Activated naive CD8-positive, alpha-beta T cell treated with anti-CD3 and anti-CD28 coated beads for 36 hours (primary cell): ENCODE results near the gene TNIP3. TPM values are rescaled to one million over a fixed set of nuclear protein-coding genes. Genes with fewer than 3 reads are reported as not detected.
"Not testable (repeated sequence)": the region's sequence is repeated elsewhere in the genome, so short reads cannot be mapped to it uniquely, and the experiment has no call there.

Experiments used
- DNase-seq: peaks from one replicate; pipeline ENCODE4 v3.0.0; 2021
- H3K27ac Mint-ChIP-seq: one replicate; pipeline ENCODE4 v1.8.0; 2022; ENCODE audit warnings: mild to moderate bottlenecking, moderate library complexity, mixed read lengths
- H3K27me3 Mint-ChIP-seq: one replicate; pipeline ENCODE4 v1.8.0; 2022; ENCODE audit warnings: mild to moderate bottlenecking, mixed read lengths
- H3K36me3 Mint-ChIP-seq: one replicate; pipeline ENCODE4 v1.8.0; 2021; ENCODE audit warnings: mild to moderate bottlenecking, mixed read lengths
- H3K4me1 Mint-ChIP-seq: one replicate; pipeline ENCODE4 v1.8.0; 2021; ENCODE audit warnings: mixed read lengths
- H3K4me3 Mint-ChIP-seq: one replicate; pipeline ENCODE4 v1.8.0; 2022; ENCODE audit warnings: mild to moderate bottlenecking, moderate library complexity, mixed read lengths
- H3K9me3 Mint-ChIP-seq: one replicate; pipeline ENCODE4 v1.8.0; 2022; ENCODE audit warnings: mixed read lengths
- total RNA-seq, 2 experiments: library from RNA; stranded (reverse); gene quantifications; one replicate each; pipeline ENCODE4 v1.2.3, GENCODE V29; 2021

TNIP3 gene
- total RNA-seq, 2 experiments from 2014 or later: 3.3 TPM

GRCh38 chr4:121187206-121187605, 23.1 kb upstream of the TNIP3 start:
- peaks cover 47% of the 10 kb centered on the region for H3K4me1 Mint-ChIP-seq
- peaks cover 2% of the 10 kb centered on the region for H3K9me3 Mint-ChIP-seq
- no peak for DNase-seq
- H3K27me3 Mint-ChIP-seq: no peaks in the 10 kb centered on the region
- no peak overlapping the region for H3K27ac Mint-ChIP-seq
- H3K36me3 Mint-ChIP-seq: peaks cover 15% of the 10 kb centered on the region
- H3K4me3 Mint-ChIP-seq: no peak overlapping the region

- no peak for DNase-seq
- H3K27me3 Mint-ChIP-seq: no peaks in the 10 kb centered on the region
- peaks cover 2% of the 10 kb centered on the region for H3K9me3 Mint-ChIP-seq
- peaks cover 50% of the 10 kb centered on the region for H3K4me1 Mint-ChIP-seq
- H3K4me3 Mint-ChIP-seq: no peak overlapping the region
- H3K36me3 Mint-ChIP-seq: peaks cover 19% of the 10 kb centered on the region
- H3K27ac Mint-ChIP-seq: no peak overlapping the region
Observed at GRCh38 chr4:121185960-121186359, 21.8 kb upstream of the TNIP3 start.

DNA sequence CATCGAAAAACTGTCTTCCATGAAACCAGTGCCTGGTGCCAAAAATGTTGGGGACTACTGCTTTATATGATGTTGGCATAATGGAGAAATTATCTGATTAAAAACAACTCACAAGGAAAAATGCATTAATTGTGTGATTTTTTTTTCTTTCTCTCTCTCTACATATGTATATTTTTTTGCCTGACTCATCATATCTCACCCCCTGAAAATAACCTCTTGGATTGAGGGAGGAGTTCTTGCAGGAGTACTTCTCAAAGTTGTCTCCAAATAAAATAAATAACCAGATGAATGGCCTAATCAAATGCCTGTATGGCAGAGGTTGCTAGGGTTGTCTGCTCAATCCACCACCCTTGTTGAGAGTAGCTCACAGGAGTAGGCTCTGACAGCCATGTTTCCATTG, 19.9 kb upstream of the TNIP3 start:
- no peaks in the 10 kb centered on the region for H3K27me3 Mint-ChIP-seq
- H3K4me1 Mint-ChIP-seq: peaks cover 47% of the 10 kb centered on the region
- H3K4me3 Mint-ChIP-seq: no peak overlapping the region
- no peak for DNase-seq
- peaks cover 33% of the 10 kb centered on the region for H3K36me3 Mint-ChIP-seq
- H3K9me3 Mint-ChIP-seq: peaks cover 7% of the 10 kb centered on the region
- H3K27ac Mint-ChIP-seq: no peak overlapping the region

DNA sequence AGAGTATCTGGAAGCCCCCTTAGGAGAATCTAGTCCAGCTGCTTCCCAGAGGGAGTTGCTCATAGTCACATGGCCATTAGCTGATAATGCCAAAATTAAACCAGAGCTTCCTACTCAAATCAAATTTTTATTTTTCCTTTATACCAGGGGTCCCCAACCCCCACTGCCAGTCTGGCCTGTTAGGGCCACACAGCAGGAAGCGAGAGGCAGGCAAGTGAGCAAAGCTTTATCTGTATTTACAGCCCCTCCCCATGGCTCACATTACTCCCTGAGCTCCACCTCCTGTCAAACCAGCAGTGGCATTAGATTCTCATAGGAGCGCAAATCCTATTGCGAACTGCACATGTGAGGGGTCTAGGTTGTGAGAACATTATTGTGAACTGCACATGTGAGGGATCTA, 19.2 kb upstream of the TNIP3 start:
- Mint-ChIP-seq H3K4me1 (peaks cover 46% of the 10 kb centered on the region), H3K9me3 (peaks cover 9% of the 10 kb centered on the region), H3K36me3 (peaks cover 38% of the 10 kb centered on the region), H3K4me3 (no peak overlapping the region), H3K27me3 (no peaks in the 10 kb centered on the region), H3K27ac (peak overlapping the region; percentile 13)
- DNase-seq: no peak

DNA sequence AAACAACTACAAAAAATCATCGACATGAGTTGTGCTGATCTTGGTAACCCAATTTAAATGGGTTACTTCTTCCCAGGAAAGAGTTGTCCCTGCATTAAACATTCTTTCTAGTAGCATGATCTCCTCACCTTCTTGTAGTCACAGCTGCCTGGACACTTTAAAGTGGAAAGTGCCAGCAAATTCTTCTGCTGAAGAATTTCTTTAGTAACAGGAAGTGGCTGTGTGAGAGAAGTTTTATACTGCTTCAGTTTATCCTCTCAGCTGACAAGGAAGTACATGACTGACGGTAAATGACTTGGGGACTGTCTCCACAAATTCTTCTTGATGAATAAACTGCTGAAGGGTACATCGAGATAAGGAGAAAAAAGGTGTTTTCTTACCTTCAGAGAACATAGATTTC, 18.2 kb upstream of the TNIP3 start:
- H3K27ac Mint-ChIP-seq: peak overlapping the region; percentile 92
- H3K9me3 Mint-ChIP-seq: peaks cover 9% of the 10 kb centered on the region
- H3K36me3 Mint-ChIP-seq: peaks cover 37% of the 10 kb centered on the region
- DNase-seq: no peak
- H3K4me3 Mint-ChIP-seq: peak overlapping the region; percentile 78
- H3K27me3 Mint-ChIP-seq: no peaks in the 10 kb centered on the region
- H3K4me1 Mint-ChIP-seq: peaks cover 52% of the 10 kb centered on the region

GRCh38 chr4:121181493-121181892, 17.4 kb upstream of the TNIP3 start:
- peak overlapping the region; percentile 53 for H3K4me3 Mint-ChIP-seq
- H3K27me3 Mint-ChIP-seq: no peaks in the 10 kb centered on the region
- peaks cover 55% of the 10 kb centered on the region for H3K4me1 Mint-ChIP-seq
- peak overlapping the region; percentile 69 for H3K27ac Mint-ChIP-seq
- H3K36me3 Mint-ChIP-seq: peaks cover 34% of the 10 kb centered on the region
- peaks cover 9% of the 10 kb centered on the region for H3K9me3 Mint-ChIP-seq
- no peak for DNase-seq

DNA sequence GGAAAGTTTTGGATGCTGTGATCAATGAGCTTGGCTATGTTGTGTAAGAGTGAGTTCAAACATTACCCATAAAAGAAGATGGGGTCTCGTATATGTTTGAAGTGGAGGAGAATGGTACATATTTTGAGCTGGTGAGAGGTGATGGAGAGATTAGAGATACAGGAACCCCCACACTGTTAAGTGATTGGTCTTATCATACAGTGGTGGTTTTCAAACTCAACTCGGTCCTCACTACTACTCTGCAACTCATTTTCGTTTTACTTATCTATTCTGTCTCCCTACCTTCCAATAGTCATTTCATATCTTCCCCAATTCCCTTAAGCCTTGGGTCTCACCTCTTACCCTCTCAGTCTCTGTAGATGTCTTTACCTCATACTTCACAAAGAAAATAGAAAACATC, 16.4 kb upstream of the TNIP3 start:
- H3K27me3 Mint-ChIP-seq: no peaks in the 10 kb centered on the region
- H3K36me3 Mint-ChIP-seq: peaks cover 37% of the 10 kb centered on the region
- no peak for DNase-seq
- peak overlapping the region; percentile 53 for H3K4me3 Mint-ChIP-seq
- H3K9me3 Mint-ChIP-seq: peaks cover 9% of the 10 kb centered on the region
- H3K4me1 Mint-ChIP-seq: peaks cover 64% of the 10 kb centered on the region
- peak overlapping the region; percentile 69 for H3K27ac Mint-ChIP-seq

DNA sequence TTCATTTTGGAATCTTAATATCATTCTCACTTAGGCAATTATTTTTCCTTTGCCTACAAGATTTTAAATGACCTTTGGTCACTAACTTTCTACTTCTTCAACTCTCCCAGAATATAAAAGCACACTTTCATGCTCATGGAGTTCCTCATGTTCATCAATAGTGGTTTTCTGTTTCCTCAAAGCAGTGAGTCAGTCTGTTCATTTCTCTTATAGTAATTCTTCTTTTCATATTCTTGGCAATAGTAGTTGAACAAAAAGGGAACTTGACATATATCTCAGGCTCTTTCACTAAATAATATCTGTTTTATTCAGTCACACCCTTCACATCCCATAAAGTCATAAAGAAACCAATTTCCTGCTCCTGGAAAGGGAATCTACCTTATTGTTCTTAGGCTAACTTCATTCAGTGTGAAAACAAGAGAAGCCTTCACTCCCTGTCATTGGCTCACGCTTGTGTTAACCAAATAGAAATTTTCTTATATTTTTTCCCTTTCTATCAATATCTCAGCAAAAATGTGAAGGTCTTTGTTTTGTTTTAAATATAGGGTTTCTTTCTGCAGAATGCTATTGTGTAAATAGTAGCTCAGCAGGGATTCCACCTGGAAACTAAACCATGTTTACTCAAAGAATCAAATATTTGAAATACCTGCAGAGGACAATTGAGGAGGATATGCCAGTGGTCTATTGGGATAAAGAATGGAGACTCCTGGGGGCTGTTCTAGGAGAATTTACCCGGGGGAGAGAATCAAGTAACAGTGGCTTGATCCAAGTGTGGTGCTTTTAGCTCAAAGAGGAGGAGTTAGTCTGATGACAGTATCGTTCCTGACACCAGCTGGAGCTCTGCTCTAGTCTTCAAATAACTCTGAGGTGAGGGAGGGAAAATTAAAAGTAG, 13.4 kb upstream of the TNIP3 start:
- Mint-ChIP-seq H3K27ac (peak overlapping the region; percentile 9), H3K9me3 (peaks cover 9% of the 10 kb centered on the region), H3K27me3 (no peaks in the 10 kb centered on the region), H3K36me3 (peaks cover 28% of the 10 kb centered on the region), H3K4me1 (peaks cover 75% of the 10 kb centered on the region), H3K4me3 (no peak overlapping the region)
- no peak for DNase-seq

GRCh38 chr4:121176082-121176934, 12.2 kb upstream of the TNIP3 start:
- no peak for DNase-seq
- H3K4me1 Mint-ChIP-seq: peaks cover 77% of the 10 kb centered on the region
- no peaks in the 10 kb centered on the region for H3K27me3 Mint-ChIP-seq
- H3K27ac Mint-ChIP-seq: peak overlapping the region; percentile 23
- no peak overlapping the region for H3K4me3 Mint-ChIP-seq
- H3K36me3 Mint-ChIP-seq: peaks cover 26% of the 10 kb centered on the region
- peaks cover 8% of the 10 kb centered on the region for H3K9me3 Mint-ChIP-seq

GRCh38 chr4:121171477-121171876, 7.4 kb upstream of the TNIP3 start:
- H3K4me3 Mint-ChIP-seq: not testable (repeated sequence)
- peaks cover 54% of the 10 kb centered on the region for H3K4me1 Mint-ChIP-seq

DNA sequence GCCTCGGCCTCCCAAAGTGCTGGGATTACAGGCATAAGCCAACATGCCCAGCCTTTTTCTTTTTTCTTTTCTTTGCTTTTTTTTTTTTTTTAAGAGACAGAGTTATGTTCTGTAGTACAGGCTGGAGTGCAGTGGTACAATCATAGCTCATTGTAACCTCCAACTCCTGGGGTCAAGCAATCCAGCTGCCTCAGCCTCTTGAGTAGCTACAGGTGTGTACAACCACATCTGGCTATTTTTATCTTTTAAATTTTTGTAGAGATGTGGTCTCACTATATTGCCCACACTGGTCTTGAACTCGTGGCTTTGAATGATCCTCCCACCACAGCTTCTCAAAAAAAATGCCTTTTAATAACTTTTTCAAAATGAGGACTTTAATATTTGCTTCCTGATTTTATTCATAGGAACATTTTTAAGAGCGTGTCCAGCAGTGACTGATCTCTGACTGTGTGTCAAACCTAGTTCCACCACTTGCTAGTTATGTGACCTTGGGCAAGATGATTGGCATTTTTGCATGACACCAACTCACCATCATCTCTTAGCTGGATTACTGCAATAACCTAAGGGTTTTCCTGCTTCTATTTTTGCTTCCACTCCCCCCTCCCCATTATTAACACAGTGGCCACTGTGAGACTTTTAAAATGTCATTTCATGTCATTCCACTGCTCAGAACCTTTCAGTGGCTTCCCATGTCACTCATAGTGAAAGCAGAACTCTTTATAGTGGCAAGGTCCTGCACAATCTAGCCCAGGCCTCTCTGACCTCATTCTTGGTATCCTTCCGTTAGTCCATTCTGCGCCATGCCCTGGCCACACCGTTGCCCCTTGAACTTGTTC, 4.5 kb upstream of the TNIP3 start:
- H3K9me3 Mint-ChIP-seq: no peaks in the 10 kb centered on the region
- H3K36me3 Mint-ChIP-seq: no peaks in the 10 kb centered on the region
- H3K27ac Mint-ChIP-seq: no peak overlapping the region
- no peak for DNase-seq
- no peaks in the 10 kb centered on the region for H3K27me3 Mint-ChIP-seq
- peaks cover 58% of the 10 kb centered on the region for H3K4me1 Mint-ChIP-seq
- H3K4me3 Mint-ChIP-seq: no peak overlapping the region

More at GRCh38 chr4:121171477-121171876, 7.4 kb upstream of the TNIP3 start:
- not testable (repeated sequence) for DNase-seq, H3K36me3 Mint-ChIP-seq, H3K27me3 Mint-ChIP-seq, H3K9me3 Mint-ChIP-seq, H3K27ac Mint-ChIP-seq

GRCh38 chr4:121166976-121167375, 2.9 kb upstream of the TNIP3 start:
- no peaks in the 10 kb centered on the region for H3K36me3 Mint-ChIP-seq
- H3K4me3 Mint-ChIP-seq: no peak overlapping the region
- H3K27ac Mint-ChIP-seq: no peak overlapping the region
- peaks cover 46% of the 10 kb centered on the region for H3K4me1 Mint-ChIP-seq
- DNase-seq: no peak
- no peaks in the 10 kb centered on the region for H3K9me3 Mint-ChIP-seq
- no peaks in the 10 kb centered on the region for H3K27me3 Mint-ChIP-seq

DNA sequence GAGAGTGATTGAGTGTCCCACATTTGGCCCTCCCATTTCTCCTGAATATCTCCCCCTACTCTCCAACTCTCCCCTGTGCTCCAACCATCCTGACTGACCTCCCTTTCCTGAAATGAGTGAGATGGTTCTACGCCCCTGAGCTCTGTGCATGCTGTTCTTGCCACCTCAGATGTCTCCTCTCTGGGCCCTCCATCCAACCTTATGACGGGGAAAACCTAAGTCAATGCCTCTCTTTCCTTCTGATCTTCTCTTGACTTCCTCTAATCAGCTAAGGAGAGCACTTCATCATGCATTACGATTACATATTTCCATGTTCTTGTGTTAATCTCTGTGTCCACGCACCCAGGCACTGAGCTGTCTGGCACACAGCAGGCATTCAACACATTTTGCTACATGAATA, 1.1 kb upstream of the TNIP3 start:
- H3K4me1 Mint-ChIP-seq: peaks cover 40% of the 10 kb centered on the region
- H3K36me3 Mint-ChIP-seq: no peaks in the 10 kb centered on the region
- no peaks in the 10 kb centered on the region for H3K9me3 Mint-ChIP-seq
- DNase-seq: no peak
- H3K27ac Mint-ChIP-seq: no peak overlapping the region
- H3K27me3 Mint-ChIP-seq: no peaks in the 10 kb centered on the region
- no peak overlapping the region for H3K4me3 Mint-ChIP-seq

GRCh38 chr4:121156822-121157769, 7.0 kb downstream of the TNIP3 start:
- no peaks in the 10 kb centered on the region for H3K9me3 Mint-ChIP-seq
- H3K27me3 Mint-ChIP-seq: no peaks in the 10 kb centered on the region
- DNase-seq: peak; percentile 37
- H3K27ac Mint-ChIP-seq: peak overlapping the region; percentile 37
- peak overlapping the region; percentile 81 for H3K4me3 Mint-ChIP-seq
- H3K36me3 Mint-ChIP-seq: peaks cover 3% of the 10 kb centered on the region
- peaks cover 48% of the 10 kb centered on the region for H3K4me1 Mint-ChIP-seq
